Stimulated activated CD8-positive, alpha-beta memory T cell treated with anti-CD3 and anti-CD28 coated beads, Interleukin-12 subunit alpha, Interleukin-12 subunit beta, amount 100 ng/mL, for 4 hours (primary cell): ENCODE data around the gene IL1F10.

ENCODE experiments used
- DNase-seq: peaks from one replicate; pipeline ENCODE4 v3.0.0-alpha.2; 2020; ENCODE audit warnings: low read depth

Gene IL1F10

DNA sequence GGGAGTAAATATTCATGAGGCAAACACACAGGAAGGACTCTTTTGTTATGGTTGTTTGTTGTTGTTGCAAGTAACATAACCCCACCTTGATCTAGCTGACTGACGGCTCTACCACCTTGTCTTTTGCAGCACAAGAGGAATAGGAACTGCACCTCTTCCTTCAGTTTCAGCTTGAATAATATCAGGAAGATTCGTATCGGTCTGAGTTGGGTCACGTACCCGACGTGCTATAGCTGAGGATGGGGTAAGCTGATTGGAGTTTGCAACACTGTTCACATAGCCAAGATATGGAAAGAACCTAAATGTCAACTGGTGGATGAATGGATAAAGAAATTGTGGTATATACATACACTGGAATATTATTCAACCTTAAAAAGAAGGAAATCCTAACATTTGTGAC, 45.1 kb downstream of the IL1F10 start:
- DNase-seq = no peak

DNA sequence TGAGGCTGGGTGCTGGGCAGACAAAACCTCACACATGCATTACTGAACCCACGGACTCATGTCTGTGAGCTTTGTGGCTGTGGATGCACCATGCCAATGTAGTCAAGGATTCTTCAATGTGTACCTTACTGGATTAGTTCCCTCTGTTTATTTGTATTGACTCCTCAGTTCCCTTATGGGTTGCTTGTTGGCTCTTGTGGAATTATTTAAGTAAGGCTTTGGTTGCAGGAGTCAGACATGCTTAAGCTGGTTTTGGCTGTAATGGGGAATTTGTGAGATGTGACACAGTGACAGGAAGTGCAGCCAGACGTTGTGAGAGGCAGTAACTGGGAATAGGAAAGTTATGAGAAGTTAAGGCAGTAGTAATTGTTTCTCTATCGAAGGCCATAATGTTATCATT, 46.0 kb downstream of the IL1F10 start:
- no peak for DNase-seq

DNA sequence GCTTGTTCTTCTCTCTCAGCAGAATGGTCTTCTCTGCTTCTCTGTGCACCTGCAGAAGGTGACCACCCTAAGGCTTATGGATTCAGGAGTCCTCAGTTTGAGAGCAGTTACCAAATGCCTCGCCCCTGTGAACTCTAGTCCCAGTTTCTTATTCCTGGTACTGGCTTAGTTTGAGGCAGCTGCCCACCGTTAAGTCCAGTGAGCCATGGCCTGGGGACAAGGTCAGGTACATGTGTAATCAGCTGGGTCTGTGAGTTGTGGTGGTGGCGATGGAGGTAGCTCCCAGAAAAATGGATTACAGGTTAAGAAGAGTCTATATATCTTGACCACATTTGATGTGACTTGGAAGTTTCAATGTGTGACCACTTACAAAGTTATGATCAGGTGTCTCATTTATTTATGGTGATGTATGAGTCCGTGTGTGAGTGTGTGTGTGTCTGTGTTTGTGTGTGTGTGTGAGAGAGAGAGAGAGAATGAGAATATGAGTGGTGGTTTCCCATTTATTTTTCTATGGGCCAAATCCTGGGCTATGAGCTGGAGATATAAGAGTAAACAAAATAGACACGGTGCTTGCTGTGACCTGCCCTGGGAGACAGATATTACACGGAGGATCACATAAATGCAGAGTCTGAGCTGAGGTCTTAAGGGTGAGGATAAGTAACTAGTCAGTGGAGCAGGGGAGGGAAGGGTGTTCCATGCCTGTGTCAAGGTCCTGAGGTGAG, 46.6 kb downstream of the IL1F10 start:
- DNase-seq = no peak

DNA sequence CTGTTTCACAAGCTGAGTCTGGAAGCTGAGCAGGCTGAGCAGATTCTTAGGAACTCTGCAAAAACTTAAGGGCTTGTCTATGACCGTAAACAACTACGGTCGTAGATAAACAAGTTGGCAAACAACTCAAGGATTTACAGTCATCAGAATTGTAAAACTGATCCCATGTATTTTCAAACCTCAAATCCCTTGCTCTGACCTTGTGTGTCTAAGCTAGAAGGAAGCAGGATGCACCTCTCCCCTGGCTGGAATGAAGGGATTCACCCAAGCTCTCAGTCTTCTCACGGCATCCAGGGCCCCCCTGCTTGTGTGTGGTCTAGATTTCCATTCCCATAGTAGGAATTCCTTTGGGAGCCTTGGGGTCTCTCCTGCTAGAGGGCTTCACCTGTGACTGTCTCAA, 47.2 kb downstream of the IL1F10 start:
- no peak for DNase-seq

DNA sequence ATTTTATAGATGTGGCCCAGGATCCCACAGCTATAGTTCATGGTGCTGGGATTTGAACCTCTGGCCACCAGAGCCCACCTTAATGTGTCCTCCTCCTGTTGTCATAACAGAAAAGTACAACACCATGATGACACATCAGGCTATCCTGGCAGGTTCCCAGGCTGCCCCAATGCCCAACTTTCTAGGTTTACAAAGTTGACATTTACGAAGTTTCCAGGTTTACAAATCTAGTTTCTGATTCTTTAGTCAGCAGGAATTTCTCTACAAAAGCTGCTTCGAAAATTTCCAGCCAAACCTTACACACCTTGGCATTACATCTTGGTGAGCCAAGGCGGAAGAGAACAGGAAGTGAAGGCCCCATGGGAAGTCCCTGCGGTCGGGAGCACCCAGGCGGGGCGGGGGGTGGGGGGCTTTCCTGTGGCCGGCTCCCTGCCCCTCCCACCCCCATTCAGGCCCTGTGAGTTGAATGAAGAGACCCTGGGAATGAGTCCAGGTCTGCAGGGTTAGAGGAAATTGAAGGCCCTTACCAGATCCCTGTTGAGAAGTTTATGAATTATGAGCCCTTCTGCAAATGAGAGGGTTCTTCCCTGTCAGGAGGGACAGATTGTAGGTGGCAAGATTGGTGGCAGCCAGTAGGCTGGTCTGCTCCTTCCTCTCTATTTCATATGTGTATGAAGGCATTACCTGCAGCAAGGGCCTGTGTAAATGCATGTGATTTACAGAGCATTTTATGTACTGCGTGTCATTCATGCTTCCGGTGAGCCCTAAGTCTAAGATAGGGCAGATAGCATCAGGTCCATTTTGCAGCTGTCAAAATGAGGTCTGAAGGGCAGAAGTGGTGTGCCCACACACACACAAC, 48.6 kb downstream of the IL1F10 start:
- no peak for DNase-seq

DNA sequence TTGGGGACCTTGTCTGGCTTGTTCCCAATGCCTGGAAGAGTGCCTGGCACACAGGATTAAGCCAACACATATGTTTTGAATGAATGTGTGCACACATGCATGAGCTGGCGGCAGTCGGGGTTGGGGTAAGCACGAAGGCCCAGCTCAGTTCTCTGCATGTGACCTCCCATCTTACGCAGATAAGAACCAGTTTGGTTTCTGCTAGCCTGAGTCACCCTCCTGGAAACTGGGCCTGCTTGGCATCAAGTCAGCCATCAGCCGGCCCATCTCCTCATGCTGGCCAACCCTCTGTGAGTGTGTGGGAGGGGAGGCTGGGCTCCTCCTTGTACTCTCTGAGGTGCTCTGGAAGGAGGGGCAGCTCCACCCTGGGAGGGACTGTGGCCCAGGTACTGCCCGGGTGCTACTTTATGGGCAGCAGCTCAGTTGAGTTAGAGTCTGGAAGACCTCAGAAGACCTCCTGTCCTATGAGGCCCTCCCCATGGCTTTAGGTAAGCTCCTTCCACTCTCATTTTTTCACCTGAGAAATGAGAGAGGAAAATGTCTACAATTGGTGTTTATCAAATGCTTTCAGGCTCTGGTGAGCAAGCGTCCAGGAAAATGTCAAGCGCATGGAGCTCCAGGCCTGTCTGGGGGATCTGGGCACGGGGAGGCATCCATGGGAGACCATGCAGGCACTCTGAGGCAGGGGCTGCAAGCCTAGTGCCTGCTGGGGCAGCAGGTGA, 49.9 kb downstream of the IL1F10 start:
- no peak for DNase-seq

DNA sequence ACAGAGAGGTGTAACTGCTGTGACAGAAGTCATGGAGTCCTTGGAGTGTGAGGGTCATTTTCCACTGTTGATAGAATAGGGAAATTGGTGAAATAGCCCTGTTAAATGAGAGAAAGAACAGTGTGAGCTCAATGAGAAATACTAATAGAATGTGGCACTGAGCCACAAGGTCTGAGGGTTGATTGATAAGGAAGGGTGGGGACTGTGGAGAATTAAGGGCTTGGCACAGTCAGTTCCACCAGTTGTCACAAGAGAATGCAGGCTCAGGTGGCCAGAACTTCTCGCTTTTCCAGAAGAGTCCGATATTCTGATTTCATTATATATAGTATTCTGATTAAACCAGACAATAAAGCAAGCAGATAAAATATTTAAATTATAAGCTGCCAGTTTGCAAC, 50.5 kb downstream of the IL1F10 start:
- no peak for DNase-seq

DNA sequence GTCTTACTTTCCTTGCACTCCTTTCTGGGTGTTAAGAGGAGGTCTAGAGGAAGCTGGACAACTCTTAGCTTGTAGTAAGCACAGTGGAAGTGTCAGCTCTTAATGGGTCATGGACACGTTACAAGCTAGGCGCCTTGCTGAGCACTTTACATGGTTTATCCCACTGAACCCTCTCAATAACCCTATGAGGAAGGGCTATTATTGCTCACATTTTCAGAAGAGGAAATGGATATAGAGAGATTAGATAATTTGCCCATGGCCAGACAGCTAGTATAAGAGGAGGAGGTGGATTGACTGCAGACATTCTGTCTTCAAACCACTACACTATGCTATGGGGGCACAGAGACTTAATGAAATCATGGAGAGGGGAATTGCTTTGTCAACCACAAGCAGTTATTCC, 51.3 kb downstream of the IL1F10 start:
- DNase-seq = no peak

DNA sequence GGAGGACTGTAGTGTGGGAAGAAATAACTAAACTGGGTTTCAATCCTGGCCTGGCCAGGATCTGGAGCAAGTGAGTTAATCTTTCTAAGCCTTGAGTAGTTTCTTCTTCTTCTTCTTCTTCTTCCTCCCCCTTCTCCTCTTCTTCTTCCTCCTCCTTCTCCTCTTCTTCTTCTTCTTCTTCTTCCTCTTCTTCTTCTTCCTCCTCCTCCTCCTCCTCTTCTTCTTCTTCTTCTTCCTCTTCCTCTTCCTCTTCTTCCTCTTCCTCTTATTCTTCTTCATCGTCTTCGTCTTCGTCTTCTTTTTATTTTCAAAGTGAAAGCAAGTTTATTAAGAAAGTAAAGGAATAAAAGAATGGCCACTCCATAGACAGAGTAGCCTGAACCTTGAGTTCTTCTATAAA, 53.1 kb downstream of the IL1F10 start:
- no peak for DNase-seq

DNA sequence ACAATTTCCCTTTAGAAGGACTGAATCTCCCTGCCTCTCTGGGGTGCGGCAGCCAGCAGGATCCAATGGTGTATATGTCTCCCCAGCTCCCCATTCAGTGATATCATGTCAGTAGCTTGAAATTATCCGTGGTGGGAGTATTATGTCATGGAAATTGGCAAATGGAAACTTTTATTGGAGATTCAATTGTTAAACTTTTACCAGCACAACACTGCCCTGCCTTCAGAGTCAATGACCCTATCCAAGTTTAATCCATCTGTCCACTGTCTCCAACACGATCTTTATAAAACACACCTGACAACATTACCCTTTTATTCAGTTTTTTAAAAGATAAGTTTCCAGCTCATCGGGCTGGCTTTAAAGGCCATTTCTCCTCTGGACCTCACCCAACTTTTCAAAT, 54.6 kb downstream of the IL1F10 start:
- DNase-seq = no peak

DNA sequence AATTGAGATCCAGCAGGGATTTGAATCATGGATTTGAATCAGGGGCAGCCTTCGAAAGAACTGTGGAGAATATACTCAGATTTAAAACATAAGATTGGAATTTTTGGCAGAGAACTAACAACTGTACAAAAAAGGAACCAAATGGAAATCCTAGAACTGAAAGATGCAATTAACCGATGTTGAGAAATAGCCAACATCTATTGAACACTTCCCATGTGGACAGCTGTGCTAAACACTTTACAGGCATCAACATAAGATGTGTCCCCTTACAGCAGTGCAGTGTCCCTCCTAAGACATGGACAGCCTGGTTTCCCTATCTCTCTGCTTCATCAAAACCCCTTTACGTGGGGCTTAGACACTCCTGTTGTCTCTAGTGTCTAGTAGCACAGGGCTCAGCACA, 56.0 kb downstream of the IL1F10 start:
- no peak for DNase-seq

DNA sequence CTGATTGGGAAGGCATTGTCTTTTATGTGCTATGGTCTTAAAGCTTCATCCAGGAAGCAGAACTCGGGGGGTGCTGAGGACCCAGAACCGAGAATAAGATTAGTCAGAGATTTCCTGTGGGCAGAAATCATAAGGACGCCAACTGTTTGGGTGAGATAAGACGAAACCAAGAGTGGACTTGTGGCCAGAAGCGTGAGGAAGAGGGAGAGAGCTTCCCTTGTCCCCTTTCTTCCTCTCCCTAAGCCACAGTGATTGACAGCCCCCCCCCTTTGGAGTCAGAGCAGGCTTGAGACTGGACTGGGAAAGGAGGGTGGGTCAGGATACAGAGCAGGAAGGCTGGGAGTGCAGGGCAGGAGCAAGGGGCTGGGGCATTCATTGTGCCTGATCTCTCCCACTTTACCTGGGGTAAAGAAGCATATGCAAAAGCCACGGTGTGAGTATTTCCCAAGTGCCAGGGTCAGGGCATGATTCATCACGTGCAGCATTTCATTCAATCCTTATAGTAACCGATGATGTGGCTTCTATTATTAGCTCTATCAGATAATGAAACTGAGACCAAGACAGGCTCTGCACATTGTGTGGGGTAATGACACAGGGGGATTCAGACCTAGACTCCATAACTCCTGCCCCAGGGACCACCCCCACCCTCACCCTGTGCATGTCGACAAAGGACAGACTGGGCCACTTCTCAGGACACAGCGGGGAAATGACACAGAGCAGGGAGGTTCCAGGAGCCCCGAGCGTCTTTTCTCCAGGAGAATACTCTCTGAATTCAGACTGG, 56.6 kb downstream of the IL1F10 start:
- DNase-seq = no peak
